Testis (tissue), 5 donors: ENCODE measurements around the gene SLC35F4. TPM values are rescaled to one million over a fixed set of nuclear protein-coding genes. Genes with fewer than 3 reads are reported as not detected.
A peak's percentile ranks its signal among the peaks of the same experiment; 100 is the strongest.

Source experiments
- DNase-seq: peaks from one replicate; pipeline ENCODE4 v3.0.0-alpha.2; 2019
- H3K27ac ChIP-seq, 2 donors: fragments of 200-600 bp; sonication (generic); one replicate each; pipeline ENCODE4 v1.5.1; 2019
- H3K27me3 ChIP-seq: fragments of 200-600 bp; sonication (generic); one replicate; pipeline ENCODE4 v1.5.1; 2019
- H3K36me3 ChIP-seq: fragments of 200-600 bp; sonication (generic); one replicate; pipeline ENCODE4 v1.5.1; 2017; ENCODE audit warnings: low read depth; ENCODE audit errors: missing control alignments
- H3K4me1 ChIP-seq: fragments of 200-600 bp; sonication (generic); one replicate; pipeline ENCODE4 v1.5.1; 2019
- H3K4me3 ChIP-seq, 2 donors: fragments of 200-600 bp; sonication (generic); one replicate each; pipeline ENCODE4 v1.5.1; 2017 to 2019
- H3K9me3 ChIP-seq: fragments of 200-600 bp; sonication (generic); one replicate; pipeline ENCODE4 v1.5.1; 2017
- CTCF ChIP-seq, 3 experiments: fragments of 450-650 bp in 2 of 3; fragments of 200-600 bp in 1 of 3; sonication (generic) in 1 of 3; IDR thresholded peaks; one replicate each; pipeline ENCODE4 v1.5.1; 2016 to 2019; ENCODE audit warnings: antibody characterized with exemption in 3 of 3, mild to moderate bottlenecking in 2 of 3, moderate library complexity in 1 of 3
- POLR2A ChIP-seq: fragments of 450-650 bp; IDR thresholded peaks from one replicate; pipeline ENCODE4 v1.6.1; 2017; ENCODE audit warnings: antibody characterized with exemption, mild to moderate bottlenecking, moderate library complexity
- WGBS, 2 donors: methylation state at CpG; one replicate each; pipeline ENCODE4 v1.1.5; 2018; 5-methylcytosine and 5-hydroxymethylcytosine counted together
- intact Hi-C: fragments of 100-400 bp; cut with DNase I; formaldehyde crosslinking; loops from one replicate; pipeline ENCODE4 v1.15.1; 2023; ENCODE audit warnings: low total_unique reads
- long read RNA-seq, 2 donors: transcript quantifications; one replicate each; lab custom pipeline, GENCODE V29; 2026
- polyA plus RNA-seq: library from polyadenylated mRNA; stranded (reverse); fragments of 350-450 nt; fragmentation: Illumina TruSeq; extraction: RNeasy Lipid Tissue Mini Kit (QIAGEN cat#74804); gene quantifications from one replicate; pipeline ENCODE4 v1.2.3, GENCODE V29; 2014; ENCODE audit warnings: low read depth, low replicate concordance; ENCODE audit not compliant: insufficient read depth
- total RNA-seq, 2 donors: library from RNA; depleted of rRNA; stranded (reverse); fragments of >200 nt; gene quantifications; one replicate each; pipeline ENCODE4 v1.2.3, GENCODE V29; 2016

Gene SLC35F4
- 1 to 10 TPM in 1 of 2 donors, under 1 TPM in 1; 0.50 to 2.3 TPM for total RNA-seq
- 2.8 TPM for polyA plus RNA-seq
- long read RNA-seq, donor 1: 0 reads
- long read RNA-seq, donor 2: 0 reads

DNA sequence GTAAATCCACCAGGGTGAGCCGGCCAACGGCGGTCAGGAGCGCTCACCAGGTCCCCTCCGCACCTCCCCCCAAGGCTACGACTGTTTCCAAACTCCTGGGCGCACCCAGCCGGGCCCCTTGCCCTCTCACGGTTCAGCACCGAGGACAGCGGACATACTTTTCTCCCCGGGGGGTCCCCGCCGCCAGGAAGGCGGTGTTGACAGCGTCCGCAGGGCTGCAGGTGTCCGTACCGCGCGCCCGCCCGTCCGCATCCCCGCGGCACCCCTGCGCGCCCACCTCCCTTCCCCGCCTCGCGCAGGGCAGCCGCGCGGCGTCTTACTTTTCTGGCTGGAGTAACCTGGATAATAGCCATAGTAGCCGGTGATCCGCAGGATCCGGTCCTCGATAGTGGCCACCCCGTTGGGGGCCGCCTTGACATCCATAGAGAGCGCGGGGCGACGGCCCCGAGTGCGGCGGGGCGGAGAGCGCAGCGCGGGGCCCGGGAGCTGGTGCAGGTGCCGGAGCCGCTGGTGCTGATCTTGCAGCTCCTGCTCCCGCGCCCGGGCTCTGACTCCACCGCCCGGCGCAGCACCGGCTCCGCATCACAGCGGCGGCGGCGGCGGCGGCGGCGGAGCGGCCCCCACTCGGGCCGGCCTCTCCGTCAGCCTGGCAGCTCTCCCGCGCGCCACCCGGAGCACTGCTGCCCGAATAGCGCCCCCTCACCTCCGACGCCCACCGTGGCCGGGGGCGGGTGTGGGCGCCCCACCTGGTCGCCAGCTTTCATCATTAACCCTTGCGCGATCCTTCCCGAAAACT, at the start of gene SLC35F4:
TSS of gene SLC35F4 (minus strand) at position 690 of the 796 bp plus-strand sequence.
- intact Hi-C loops: no loop called here
- TF ChIP-seq POLR2A: no peak
- no peak for TF ChIP-seq CTCF (IDR thresholded peaks at IDR 0.05)
- peak; percentile 37 for DNase-seq
- Histone ChIP-seq H3K27me3 (no peaks in the 10 kb centered on the region), H3K4me1 (peaks cover 7% of the 10 kb centered on the region), H3K4me3 (peak within 1 kb of the TSS; percentile 36 to 59), H3K9me3 (no peaks in the 10 kb centered on the region), H3K36me3 (no peaks in the 10 kb centered on the region), H3K27ac (no peak within 1 kb of the TSS)
- WGBS, 2 donors: 2% methylated on average over 75 of the region's 91 CpGs; no CpG with 5 or more reads in 1 of the 2 donors

GRCh38 chr14:57909626-57910025, 43.7 kb upstream of the SLC35F4 start:
- H3K9me3 ChIP-seq: no peaks in the 10 kb centered on the region
- H3K36me3 ChIP-seq: no peaks in the 10 kb centered on the region
- H3K27me3 ChIP-seq: no peaks in the 10 kb centered on the region
- TF ChIP-seq CTCF (IDR thresholded peaks at IDR 0.05) (no peak), POLR2A (no peak)
- no peak for DNase-seq
- intact Hi-C loops: no loop called here
- H3K4me1 ChIP-seq: no peaks in the 10 kb centered on the region
- no peak overlapping the region for H3K4me3 ChIP-seq
- no peak overlapping the region for H3K27ac ChIP-seq

GRCh38 chr14:57903954-57904353, 38.1 kb upstream of the SLC35F4 start:
- no peak overlapping the region for H3K4me3 ChIP-seq
- H3K27ac ChIP-seq: no peak overlapping the region
- no peak for DNase-seq
- H3K4me1 ChIP-seq: no peaks in the 10 kb centered on the region
- no peaks in the 10 kb centered on the region for H3K27me3 ChIP-seq
- H3K9me3 ChIP-seq: no peaks in the 10 kb centered on the region
- TF ChIP-seq POLR2A (no peak), CTCF (IDR thresholded peaks at IDR 0.05) (no peak)
- 82 to 84% methylated on average over 1 of the region's 1 CpG for WGBS, 2 donors
- H3K36me3 ChIP-seq: no peaks in the 10 kb centered on the region
- intact Hi-C loops: no loop called here

- no peaks in the 10 kb centered on the region for H3K36me3 ChIP-seq
- no peak for TF ChIP-seq POLR2A
- TF ChIP-seq CTCF (IDR thresholded peaks at IDR 0.05): no peak
- WGBS, 2 donors: 67 to 71% methylated on average over 7 of the region's 7 CpGs
Observed at GRCh38 chr14:57898837-57899572, 33.1 kb upstream of the SLC35F4 start.

More at GRCh38 chr14:57898837-57899572, 33.1 kb upstream of the SLC35F4 start:
- Histone ChIP-seq H3K4me1 (no peaks in the 10 kb centered on the region), H3K27ac (no peak overlapping the region), H3K27me3 (no peaks in the 10 kb centered on the region), H3K9me3 (no peaks in the 10 kb centered on the region), H3K4me3 (no peak overlapping the region)
- no peak for DNase-seq
- intact Hi-C loops: no loop called here
